ENCODE data around the gene ZBED5.

The ZBED5 gene

GRCh38 chr11:10878408-10879214 lies 20.8 kb upstream of the ZBED5 start:
- DNase-seq (ENCODE audit: low read depth) = peak; percentile 57

- peak; percentile 35 for DNase-seq (ENCODE audit: low read depth)
Measured at GRCh38 chr11:10876158-10876557, 18.3 kb upstream of the ZBED5 start.

- DNase-seq (ENCODE audit: low read depth) = peak; percentile 74
Measured at GRCh38 chr11:10875430-10876021, 17.7 kb upstream of the ZBED5 start.

GRCh38 chr11:10872097-10872496 lies 14.2 kb upstream of the ZBED5 start:
- DNase-seq (ENCODE audit: low read depth) = no peak

GRCh38 chr11:10868352-10868751 lies 10.5 kb upstream of the ZBED5 start:
- DNase-seq (ENCODE audit: low read depth) = no peak

GRCh38 chr11:10866893-10867331 lies 9.1 kb upstream of the ZBED5 start:
- DNase-seq (ENCODE audit: low read depth) = no peak

GRCh38 chr11:10865837-10866270 lies 8.0 kb upstream of the ZBED5 start:
- no peak for DNase-seq (ENCODE audit: low read depth)

- peak; percentile 33 for DNase-seq (ENCODE audit: low read depth)
Measured at GRCh38 chr11:10864688-10865087, 6.8 kb upstream of the ZBED5 start.

GRCh38 chr11:10862446-10862845 lies 4.6 kb upstream of the ZBED5 start:
- DNase-seq (ENCODE audit: low read depth) = no peak

GRCh38 chr11:10861799-10862198 lies 3.9 kb upstream of the ZBED5 start:
- no peak for DNase-seq (ENCODE audit: low read depth)

GRCh38 chr11:10861047-10861446 lies 3.2 kb upstream of the ZBED5 start:
- DNase-seq (ENCODE audit: low read depth) = no peak

GRCh38 chr11:10858439-10859325 lies 829 bp upstream of the ZBED5 start:
- DNase-seq (ENCODE audit: low read depth) = peak; percentile 13

GRCh38 chr11:10857459-10857708 lies 469 bp downstream of the ZBED5 start:
- no peak for DNase-seq (ENCODE audit: low read depth)

GRCh38 chr11:10856689-10857458 lies 979 bp downstream of the ZBED5 start:
- peak; percentile 6 for DNase-seq (ENCODE audit: low read depth)

- DNase-seq (ENCODE audit: low read depth) = no peak
Measured at GRCh38 chr11:10855295-10855694, 2.6 kb downstream of the ZBED5 start.

- DNase-seq (ENCODE audit: low read depth) = no peak
Measured at GRCh38 chr11:10847960-10848860, 9.6 kb downstream of the ZBED5 start.

- DNase-seq (ENCODE audit: low read depth) = no peak
Measured at GRCh38 chr11:10846660-10847059, 11.2 kb downstream of the ZBED5 start.

- no peak for DNase-seq (ENCODE audit: low read depth)
Measured at GRCh38 chr11:10845589-10845988, 12.3 kb downstream of the ZBED5 start.

- DNase-seq (ENCODE audit: low read depth) = no peak
Measured at GRCh38 chr11:10844796-10845195, 13.1 kb downstream of the ZBED5 start.

- DNase-seq (ENCODE audit: low read depth) = no peak
Measured at GRCh38 chr11:10844356-10844755, 13.5 kb downstream of the ZBED5 start.

- DNase-seq (ENCODE audit: low read depth) = no peak
Measured at GRCh38 chr11:10838881-10839280, 19.0 kb downstream of the ZBED5 start.
